ENCODE results near the gene TIGD6.

The TIGD6 gene

DNA sequence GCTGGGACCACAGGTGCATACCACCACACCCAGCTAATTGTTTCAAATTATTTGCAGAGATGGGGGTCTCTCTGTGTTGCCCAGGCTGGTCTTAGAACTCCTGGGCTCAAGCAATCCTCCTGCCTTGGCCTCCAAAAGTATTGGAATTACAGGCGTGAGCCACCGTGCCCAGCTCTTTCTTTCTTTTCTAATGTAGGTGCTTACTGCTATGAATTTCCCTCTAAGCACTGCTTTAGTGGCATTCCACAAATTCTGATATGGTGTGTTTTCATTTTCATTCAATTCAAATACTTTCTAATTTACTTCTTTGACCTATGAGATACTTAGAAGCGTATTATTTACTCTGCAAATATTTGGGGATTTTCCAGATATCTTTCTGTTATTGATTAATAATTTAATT is 15.0 kb upstream of the TIGD6 start:
- no peak for DNase-seq

DNA sequence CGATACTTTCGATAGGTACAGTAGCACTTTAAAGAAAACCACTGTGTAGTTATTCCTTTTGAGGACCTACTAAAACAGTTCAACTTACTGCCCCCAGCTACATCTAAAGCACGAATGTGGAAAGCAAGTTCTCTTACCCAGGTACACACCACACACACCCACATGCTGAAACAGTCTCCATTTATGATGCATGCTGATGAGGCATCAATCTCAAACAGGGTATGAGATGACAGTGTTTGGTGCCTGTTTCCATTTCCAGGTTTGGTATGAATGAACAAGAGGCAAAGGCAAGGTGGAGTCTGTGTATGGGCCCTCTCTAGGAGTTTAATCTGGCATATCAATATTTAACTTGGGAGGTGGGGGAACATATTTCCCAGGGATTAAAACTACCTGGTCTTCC is 14.0 kb upstream of the TIGD6 start:
- no peak for DNase-seq

GRCh38 chr5:150013931-150014330 is 13.5 kb upstream of the TIGD6 start:
- no peak for DNase-seq

GRCh38 chr5:150009671-150010387 is 9.4 kb upstream of the TIGD6 start:
- DNase-seq: no peak

GRCh38 chr5:150007050-150007449 is 6.6 kb upstream of the TIGD6 start:
- no peak for DNase-seq

DNA sequence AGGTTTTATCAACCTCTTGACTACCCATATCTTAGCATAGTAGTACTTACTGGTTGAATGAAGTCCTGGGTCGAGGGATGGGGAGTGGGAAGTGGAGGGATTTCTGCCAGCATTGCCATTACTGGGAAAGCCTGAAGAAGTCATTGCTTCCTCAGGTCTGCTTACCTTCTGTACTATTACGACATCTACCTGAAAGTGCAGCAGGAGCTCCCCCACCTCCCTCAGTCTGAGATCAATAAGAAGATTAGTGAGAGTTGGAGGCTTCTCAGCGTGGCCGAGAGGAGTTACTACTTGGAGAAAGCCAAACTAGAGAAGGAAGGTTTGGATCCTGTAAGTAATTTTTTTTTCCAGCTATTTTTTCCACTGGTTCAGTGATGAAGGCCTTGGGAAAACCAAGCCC is 5.9 kb upstream of the TIGD6 start:
- DNase-seq: no peak

DNA sequence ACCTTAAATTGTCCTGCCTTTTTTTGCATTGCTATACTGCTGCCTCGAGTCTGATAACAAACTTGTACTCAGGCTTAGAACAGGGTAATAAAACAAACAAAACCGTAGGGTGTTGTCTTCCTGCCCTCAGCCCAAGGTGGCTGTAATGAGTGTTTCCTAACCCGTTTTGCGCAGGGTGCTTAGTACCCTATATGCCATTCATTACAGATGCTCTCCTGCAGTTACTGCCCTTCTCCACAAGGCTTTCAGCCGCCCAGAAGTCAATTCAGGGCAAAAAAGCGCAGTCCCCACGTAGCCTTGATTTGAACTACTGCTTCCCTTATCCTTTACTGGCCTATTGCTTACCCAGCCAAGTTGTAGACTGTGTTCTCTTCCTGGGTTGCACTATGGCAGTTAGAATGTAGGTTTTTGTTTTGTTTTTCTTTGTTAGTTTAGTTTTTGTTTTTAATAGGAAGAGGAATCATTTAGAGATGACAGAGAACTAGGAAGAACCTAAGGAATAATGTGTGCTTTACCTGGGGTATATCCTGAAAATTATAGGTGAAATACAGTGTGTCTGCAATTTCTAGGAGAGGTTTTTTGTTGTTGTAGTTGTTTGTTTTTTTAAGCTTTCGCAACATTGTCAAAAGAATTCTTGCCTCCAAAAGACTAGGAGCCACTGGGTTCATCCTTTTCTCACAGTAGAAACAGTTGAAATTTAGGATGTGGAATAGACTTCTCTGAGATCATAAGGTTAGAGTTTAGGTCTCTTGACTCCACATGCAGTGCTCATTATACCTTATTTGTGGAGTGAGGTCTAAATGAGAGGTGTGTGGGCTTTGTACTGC is 1.4 kb upstream of the TIGD6 start:
- peak; percentile 77 for DNase-seq

DNA sequence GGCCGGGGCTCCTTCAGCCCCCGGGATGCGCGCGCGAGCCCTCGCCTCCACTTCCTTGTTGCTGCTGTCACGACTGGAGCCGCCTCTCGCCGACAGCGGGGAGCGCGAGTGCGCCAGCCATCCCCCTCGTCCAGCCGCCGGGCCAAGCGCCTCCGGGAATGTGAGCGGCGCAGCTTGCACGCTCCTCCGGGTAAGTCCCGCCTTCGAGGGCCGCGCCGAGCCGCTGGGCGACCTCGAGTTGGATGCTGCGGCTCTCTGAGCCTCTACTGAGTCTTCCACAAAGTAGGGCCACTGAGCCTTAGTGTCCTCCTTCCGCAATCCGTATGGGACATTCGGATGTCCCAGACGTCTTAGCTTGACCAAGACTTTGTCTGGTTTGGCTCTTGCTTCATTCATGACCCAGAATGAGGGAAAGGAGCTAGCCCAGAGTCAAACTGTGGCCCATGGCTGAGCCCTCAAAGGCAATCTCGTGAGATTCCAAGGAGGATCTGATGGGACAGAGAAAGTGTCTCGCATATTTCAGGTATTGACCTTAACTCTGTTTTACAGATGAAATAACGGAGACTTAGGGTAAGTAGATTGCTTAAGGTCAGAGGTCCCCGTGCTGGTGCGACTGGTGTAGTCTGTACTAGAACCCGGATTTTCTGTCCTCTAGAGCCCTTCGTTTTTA is 671 bp upstream of the TIGD6 start:
- peak; percentile 32 for DNase-seq

GRCh38 chr5:149999866-150000255 is 593 bp downstream of the TIGD6 start:
- no peak for DNase-seq

- DNase-seq: no peak
These were observed 1.1 kb downstream of the TIGD6 start for GRCh38 chr5:149999359-149999758.

DNA sequence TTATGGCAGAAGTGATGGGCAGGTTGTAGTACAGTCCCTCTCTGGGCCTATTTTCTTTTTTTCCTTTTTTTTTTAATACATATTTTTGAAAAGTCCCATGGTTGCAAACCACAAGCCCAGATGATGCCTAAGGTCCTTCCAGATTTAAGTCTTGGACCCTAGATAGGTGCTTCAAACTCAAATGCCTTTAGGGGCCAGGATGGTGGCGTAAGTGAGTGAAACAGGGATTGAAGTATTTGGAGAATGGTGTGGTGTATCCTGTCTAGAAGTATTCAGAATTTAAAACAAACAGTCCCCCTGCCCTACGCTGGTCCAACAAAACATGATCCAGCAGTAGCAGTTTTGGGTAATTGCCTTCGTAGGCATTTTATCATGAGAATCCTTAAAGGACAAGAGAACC is 2.2 kb downstream of the TIGD6 start:
- DNase-seq: no peak

GRCh38 chr5:149996205-149996890 is 4.1 kb downstream of the TIGD6 start:
- DNase-seq: no peak

DNA sequence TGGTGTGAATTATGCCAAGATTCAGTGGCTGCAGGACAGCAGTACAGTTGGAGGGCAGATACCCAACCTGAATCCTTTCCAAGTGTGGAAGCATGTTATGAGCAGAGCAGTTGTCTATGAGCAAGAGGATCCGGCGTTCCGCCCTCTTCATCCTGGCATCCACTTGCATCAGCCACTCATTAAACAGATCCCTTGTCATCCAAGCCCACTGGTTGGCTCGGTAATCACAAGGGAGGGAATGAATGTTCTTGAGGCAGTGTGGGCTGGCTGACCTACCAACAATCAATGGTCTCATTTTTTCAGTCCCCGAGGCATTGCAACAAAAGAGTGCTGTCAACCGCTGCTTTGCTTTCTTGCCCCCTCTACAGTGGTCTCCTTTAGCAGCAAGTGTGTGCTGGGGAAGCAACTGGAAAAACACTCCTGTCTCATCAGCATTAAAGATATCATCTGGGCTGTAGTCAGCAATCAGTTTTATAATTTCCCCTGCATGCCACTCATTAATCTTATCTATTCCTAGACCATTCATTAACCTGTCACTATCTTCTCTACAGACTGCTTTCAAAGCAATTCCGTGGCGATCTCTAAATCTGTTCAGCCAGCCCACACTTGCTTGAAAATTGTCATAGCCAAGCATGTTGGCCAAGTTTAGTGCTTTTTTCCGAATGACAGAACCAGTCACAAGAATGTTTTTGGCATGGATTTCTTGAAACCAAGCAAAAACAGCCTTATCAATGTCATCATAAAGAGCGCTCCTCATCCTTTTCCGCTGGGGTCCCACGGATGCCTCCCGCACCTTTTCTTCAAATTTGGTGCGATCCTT is 4.9 kb downstream of the TIGD6 start:
- DNase-seq: no peak

GRCh38 chr5:149993471-149993870 is 7.0 kb downstream of the TIGD6 start:
- no peak for DNase-seq

GRCh38 chr5:149990518-149991376 is 9.7 kb downstream of the TIGD6 start:
- DNase-seq: peak; percentile 87

GRCh38 chr5:149988126-149988525 is 12.3 kb downstream of the TIGD6 start:
- no peak for DNase-seq

DNA sequence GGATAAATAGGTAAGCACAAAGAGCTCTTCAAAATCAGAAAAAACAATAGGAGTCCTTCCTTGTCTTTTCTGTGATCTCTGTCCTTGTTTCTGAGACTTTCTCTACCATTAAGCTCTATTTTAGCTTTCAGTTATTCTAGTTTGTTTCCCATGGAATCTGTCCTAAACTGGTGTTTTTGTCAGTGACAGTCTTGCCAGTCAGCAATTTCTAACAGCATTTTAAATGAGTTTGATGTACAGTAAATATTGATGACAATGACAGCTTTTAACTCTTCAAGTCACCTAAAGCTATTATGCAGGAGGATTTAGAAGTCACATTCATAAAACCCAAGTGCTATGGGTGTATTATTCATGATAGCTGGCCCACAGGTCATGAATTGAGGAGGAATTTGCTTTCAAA is 17.9 kb downstream of the TIGD6 start:
- DNase-seq: no peak

GRCh38 chr5:149981206-149981605 is 19.2 kb downstream of the TIGD6 start:
- DNase-seq: no peak

- DNase-seq: no peak
These were observed 20.6 kb downstream of the TIGD6 start for GRCh38 chr5:149979896-149980295.

GRCh38 chr5:149975409-149975808 is 25.0 kb downstream of the TIGD6 start:
- DNase-seq: no peak

DNA sequence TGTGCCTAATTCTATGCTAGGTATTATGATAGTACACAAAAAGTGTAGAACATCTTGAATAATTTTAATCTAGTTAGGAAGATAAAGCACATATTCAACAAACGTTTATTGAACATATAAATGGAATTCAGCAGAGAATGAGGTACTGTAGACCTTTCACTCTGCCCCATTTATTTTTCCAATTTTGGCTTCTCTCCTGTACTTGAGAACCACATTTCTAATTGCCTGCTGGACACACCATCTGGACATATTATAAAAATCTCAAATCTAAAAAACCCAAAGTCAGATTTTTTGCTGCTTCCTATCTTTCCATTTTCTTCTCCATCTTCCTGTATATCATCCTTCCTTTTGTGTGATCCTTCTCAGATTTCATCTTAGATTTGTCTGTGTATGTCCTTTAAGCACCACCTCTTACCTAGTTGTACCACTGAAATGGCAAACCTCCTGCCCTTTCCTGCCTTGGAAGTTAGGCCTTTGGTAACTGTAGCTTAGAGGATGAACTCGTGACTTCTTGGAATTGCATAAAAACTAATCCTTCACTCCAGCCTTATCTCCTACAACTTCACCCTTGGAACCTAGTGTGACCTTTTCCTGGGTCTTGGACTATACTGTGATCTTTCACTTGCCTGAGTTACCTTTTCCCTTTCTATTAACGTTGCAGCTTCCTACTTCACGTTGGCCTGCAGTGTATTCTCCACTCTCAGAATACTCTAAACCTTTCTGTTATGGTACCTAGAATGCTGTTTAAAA is 31.1 kb downstream of the TIGD6 start:
- no peak for DNase-seq

Data from NCI-H82 (cell line).